ENCODE data around the gene STK32B.

GRCh38 chr4:5037553-5038551 lies 13.4 kb upstream of the STK32B start:
- TF ChIP-seq POLR2A (IDR thresholded peaks at IDR 0.05; ENCODE audit: low read depth, low read length) (no peak), CTCF (conservative IDR thresholded peaks at IDR 0.05; ENCODE audit: low read depth, low read length) (no peak)
